DMS53 (cell line): ENCODE results near the gene RNU1-3.

ENCODE experiments used
- DNase-seq: peaks from one replicate; lab custom pipeline; 2025; lab: John Stamatoyannopoulos, UW

The RNU1-3 gene

GRCh38 chr1:16617778-16618580 lies 48.8 kb downstream of the RNU1-3 start:
- DNase-seq: no peak

- DNase-seq: no peak
Measured at GRCh38 chr1:16617114-16617631, 49.6 kb downstream of the RNU1-3 start.
